ENCODE results near the gene APOC3.

- TF ChIP-seq CTCF (conservative IDR thresholded peaks at IDR 0.05; ENCODE audit: low read depth, low read length) = no peak
- no peak; the same call in 1 of the 2 replicates for TF ChIP-seq POLR2A (IDR thresholded peaks at IDR 0.05; ENCODE audit: low read depth, low read length)
These were observed 41.2 kb upstream of the APOC3 start for GRCh38 chr11:116788534-116788933.
